ENCODE results near the gene SFMBT2.

- TF ChIP-seq CTCF (IDR thresholded peaks at IDR 0.05) (no peak), POLR2A (IDR thresholded peaks at IDR 0.05) (no peak)
These were observed 3.2 kb downstream of the SFMBT2 start for GRCh38 chr10:7407368-7408290.
